ENCODE results near the gene SLC16A4.
"Not testable (repeated sequence)": the region's sequence is repeated elsewhere in the genome, so short reads cannot be mapped to it uniquely, and the experiment has no call there.

DNA sequence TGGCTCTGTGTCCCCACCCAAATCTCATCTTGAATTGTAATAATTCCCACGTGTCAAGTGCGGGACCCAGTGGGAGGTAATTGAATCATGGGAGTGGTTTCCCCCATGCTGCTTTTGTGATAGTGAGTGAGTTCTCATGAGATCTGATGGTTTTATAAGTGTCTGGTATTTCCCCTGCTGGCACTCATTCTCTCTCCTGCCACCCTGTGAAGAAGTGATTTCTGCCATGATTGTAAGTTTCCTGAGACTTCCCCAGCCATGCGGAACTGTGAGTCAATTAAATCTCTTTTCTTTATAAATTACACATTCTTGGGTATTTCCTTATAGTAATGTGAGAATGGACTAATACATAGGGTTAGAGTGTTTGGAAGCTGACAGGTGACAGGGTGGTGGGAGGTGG lies 49.0 kb upstream of the SLC16A4 start:
- not testable (repeated sequence) for TF ChIP-seq FOXJ3 (CRISPR knock-in tag; IDR thresholded peaks at IDR 0.05); RAD21 (IDR thresholded peaks at IDR 0.05; ENCODE audit: low read length); SMC3 (IDR thresholded peaks at IDR 0.05; ENCODE audit: low read depth, low read length); RCOR1 (IDR thresholded peaks at IDR 0.05; ENCODE audit: low read length); YY1 (IDR thresholded peaks at IDR 0.05; ENCODE audit: low read depth); EP300 (IDR thresholded peaks at IDR 0.05; ENCODE audit: borderline replicate concordance in 1 of 2, low read depth in 1 of 2, low read length in 1 of 2)
- TF ChIP-seq, protein P1, sequence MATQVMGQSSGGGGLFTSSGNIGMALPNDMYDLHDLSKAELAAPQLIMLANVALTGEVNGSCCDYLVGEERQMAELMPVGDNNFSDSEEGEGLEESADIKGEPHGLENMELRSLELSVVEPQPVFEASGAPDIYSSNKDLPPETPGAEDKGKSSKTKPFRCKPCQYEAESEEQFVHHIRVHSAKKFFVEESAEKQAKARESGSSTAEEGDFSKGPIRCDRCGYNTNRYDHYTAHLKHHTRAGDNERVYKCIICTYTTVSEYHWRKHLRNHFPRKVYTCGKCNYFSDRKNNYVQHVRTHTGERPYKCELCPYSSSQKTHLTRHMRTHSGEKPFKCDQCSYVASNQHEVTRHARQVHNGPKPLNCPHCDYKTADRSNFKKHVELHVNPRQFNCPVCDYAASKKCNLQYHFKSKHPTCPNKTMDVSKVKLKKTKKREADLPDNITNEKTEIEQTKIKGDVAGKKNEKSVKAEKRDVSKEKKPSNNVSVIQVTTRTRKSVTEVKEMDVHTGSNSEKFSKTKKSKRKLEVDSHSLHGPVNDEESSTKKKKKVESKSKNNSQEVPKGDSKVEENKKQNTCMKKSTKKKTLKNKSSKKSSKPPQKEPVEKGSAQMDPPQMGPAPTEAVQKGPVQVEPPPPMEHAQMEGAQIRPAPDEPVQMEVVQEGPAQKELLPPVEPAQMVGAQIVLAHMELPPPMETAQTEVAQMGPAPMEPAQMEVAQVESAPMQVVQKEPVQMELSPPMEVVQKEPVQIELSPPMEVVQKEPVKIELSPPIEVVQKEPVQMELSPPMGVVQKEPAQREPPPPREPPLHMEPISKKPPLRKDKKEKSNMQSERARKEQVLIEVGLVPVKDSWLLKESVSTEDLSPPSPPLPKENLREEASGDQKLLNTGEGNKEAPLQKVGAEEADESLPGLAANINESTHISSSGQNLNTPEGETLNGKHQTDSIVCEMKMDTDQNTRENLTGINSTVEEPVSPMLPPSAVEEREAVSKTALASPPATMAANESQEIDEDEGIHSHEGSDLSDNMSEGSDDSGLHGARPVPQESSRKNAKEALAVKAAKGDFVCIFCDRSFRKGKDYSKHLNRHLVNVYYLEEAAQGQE (IDR thresholded peaks at IDR 0.05; ENCODE audit: low read depth, low read length), result not testable (repeated sequence)
- TF ChIP-seq, protein P2, sequence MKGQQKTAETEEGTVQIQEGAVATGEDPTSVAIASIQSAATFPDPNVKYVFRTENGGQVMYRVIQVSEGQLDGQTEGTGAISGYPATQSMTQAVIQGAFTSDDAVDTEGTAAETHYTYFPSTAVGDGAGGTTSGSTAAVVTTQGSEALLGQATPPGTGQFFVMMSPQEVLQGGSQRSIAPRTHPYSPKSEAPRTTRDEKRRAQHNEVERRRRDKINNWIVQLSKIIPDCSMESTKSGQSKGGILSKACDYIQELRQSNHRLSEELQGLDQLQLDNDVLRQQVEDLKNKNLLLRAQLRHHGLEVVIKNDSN (IDR thresholded peaks at IDR 0.05; ENCODE audit: borderline replicate concordance, low read depth), result not testable (repeated sequence)
- TF ChIP-seq, protein P3, sequence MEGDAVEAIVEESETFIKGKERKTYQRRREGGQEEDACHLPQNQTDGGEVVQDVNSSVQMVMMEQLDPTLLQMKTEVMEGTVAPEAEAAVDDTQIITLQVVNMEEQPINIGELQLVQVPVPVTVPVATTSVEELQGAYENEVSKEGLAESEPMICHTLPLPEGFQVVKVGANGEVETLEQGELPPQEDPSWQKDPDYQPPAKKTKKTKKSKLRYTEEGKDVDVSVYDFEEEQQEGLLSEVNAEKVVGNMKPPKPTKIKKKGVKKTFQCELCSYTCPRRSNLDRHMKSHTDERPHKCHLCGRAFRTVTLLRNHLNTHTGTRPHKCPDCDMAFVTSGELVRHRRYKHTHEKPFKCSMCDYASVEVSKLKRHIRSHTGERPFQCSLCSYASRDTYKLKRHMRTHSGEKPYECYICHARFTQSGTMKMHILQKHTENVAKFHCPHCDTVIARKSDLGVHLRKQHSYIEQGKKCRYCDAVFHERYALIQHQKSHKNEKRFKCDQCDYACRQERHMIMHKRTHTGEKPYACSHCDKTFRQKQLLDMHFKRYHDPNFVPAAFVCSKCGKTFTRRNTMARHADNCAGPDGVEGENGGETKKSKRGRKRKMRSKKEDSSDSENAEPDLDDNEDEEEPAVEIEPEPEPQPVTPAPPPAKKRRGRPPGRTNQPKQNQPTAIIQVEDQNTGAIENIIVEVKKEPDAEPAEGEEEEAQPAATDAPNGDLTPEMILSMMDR (IDR thresholded peaks at IDR 0.05), result not testable (repeated sequence)
- TF ChIP-seq, protein P4, sequence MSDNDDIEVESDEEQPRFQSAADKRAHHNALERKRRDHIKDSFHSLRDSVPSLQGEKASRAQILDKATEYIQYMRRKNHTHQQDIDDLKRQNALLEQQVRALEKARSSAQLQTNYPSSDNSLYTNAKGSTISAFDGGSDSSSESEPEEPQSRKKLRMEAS (IDR thresholded peaks at IDR 0.05; ENCODE audit: low read depth), result not testable (repeated sequence)

Measured in SK-N-SH (cell line).